ENCODE results near the gene LYZL1.
"Not testable (repeated sequence)": the region's sequence is repeated elsewhere in the genome, so short reads cannot be mapped to it uniquely, and the experiment has no call there.

The LYZL1 gene

GRCh38 chr10:29337526-29337925, 48.7 kb downstream of the LYZL1 start:
- DNase-seq: not testable (repeated sequence)

- DNase-seq: no peak
Measured at GRCh38 chr10:29343607-29344038, 54.8 kb downstream of the LYZL1 start.

- DNase-seq: no peak
Measured at GRCh38 chr10:29344073-29344820, 55.4 kb downstream of the LYZL1 start.

- DNase-seq: no peak
Measured at GRCh38 chr10:29345144-29345909, 56.5 kb downstream of the LYZL1 start.

- no peak for DNase-seq
Measured at GRCh38 chr10:29345910-29346209, 57.0 kb downstream of the LYZL1 start.

GRCh38 chr10:29346296-29347001, 57.6 kb downstream of the LYZL1 start:
- DNase-seq: no peak

- no peak for DNase-seq
Measured at GRCh38 chr10:29348836-29349235, 60.0 kb downstream of the LYZL1 start.

GRCh38 chr10:29353305-29353704, 64.4 kb downstream of the LYZL1 start:
- DNase-seq: no peak

GRCh38 chr10:29353887-29354561, 65.2 kb downstream of the LYZL1 start:
- DNase-seq: no peak

GRCh38 chr10:29355411-29355991, 66.6 kb downstream of the LYZL1 start:
- DNase-seq: no peak

- DNase-seq: no peak
Measured at GRCh38 chr10:29356931-29357330, 68.1 kb downstream of the LYZL1 start.

GRCh38 chr10:29358010-29358616, 69.2 kb downstream of the LYZL1 start:
- DNase-seq: no peak

GRCh38 chr10:29360215-29360853, 71.5 kb downstream of the LYZL1 start:
- DNase-seq: not testable (repeated sequence)
